Measurements from ENCODE around the gene PICK1. TPM values are rescaled to one million over a fixed set of nuclear protein-coding genes. Genes with fewer than 3 reads are reported as not detected.

Gene PICK1
- total and polyA plus RNA-seq, 11 donors: 18.8 to 41.5 (median 22.8) TPM

- Histone ChIP-seq H3K36me3 (no peaks in the 10 kb centered on the region), H3K27me3 (peaks cover 0 to 27% (median 5%) of the 10 kb centered on the region in 9 donors), H3K4me3 (no peak overlapping the region), H3K4me1 (peaks cover 0 to 13% (median 6%) of the 10 kb centered on the region in 12 donors), H3K27ac (no peak overlapping the region), H3K9me3 (no peaks in the 10 kb centered on the region)
- intact Hi-C loops (cut with DNase I): no loop called here
- no peak for TF ChIP-seq CTCF (IDR thresholded peaks at IDR 0.05)
- no peak for TF ChIP-seq POLR2A (IDR thresholded peaks at IDR 0.05)
- WGBS, 4 donors: 93 to 96% (median 95%) methylated on average over 12 of the region's 12 CpGs
- DNase-seq (no peak), ATAC-seq (no peak)
These were observed 30.7 kb downstream of the PICK1 start for GRCh38 chr22:38087855-38088254.

- Histone ChIP-seq H3K27ac (no peak overlapping the region), H3K36me3 (no peaks in the 10 kb centered on the region), H3K4me1 (peaks cover 0 to 13% (median 5%) of the 10 kb centered on the region in 12 donors), H3K4me3 (peak overlapping the region in 10 of 12 donors; percentile 18 to 45 (median 36)), H3K9me3 (no peaks in the 10 kb centered on the region), H3K27me3 (peaks cover 0 to 19% (median 5%) of the 10 kb centered on the region in 9 donors)
- intact Hi-C loops (cut with DNase I): loop anchor here in 1 of 10 donors (1.0 kb wide), 1 partner anchor 24 kb away; no protein-coding TSS in a partner anchor
- TF ChIP-seq POLR2A (IDR thresholded peaks at IDR 0.05): no peak
- TF ChIP-seq CTCF (IDR thresholded peaks at IDR 0.05): no peak
- no peak for DNase-seq
- peak in 3 of 4 donors; percentile 40 to 61 (median 45) for ATAC-seq
- whole genome bisulfite sequencing, 4 donors: 19 to 85% (median 31%) methylated on average over 6 to 82 of the region's 85 CpGs
These were observed 31.6 kb downstream of the PICK1 start for GRCh38 chr22:38088629-38089473.

DNA sequence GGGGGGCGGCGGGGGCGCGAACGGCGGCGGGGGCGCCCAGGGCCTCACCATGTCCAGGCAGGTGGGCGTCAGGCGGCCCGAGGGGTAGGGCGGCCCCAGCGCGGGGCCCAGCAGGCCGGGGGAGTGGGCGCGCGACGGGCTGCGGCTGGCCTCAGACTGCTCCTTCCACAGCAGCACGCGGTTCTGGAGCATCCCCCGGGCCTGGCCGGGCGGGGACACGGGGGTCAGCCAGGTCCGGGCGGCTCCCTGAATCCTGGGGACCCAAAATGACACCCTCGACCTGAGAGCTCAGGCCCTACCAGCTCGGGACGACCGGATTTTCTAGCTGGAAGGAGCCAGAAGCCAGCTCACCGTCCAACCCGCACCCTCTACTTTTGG is 32.3 kb downstream of the PICK1 start:
- ATAC-seq: peak in 1 of 4 donors; percentile 14
- H3K4me1 ChIP-seq: peaks cover 0 to 13% (median 5%) of the 10 kb centered on the region in 12 donors
- peak overlapping the region in 4 of 12 donors; percentile 42 to 45 (median 43) for H3K4me3 ChIP-seq
- no peak overlapping the region for H3K27ac ChIP-seq
- 27 to 46% (median 30%) methylated on average over 12 to 34 of the region's 34 CpGs for WGBS, 4 donors
- intact Hi-C loops (cut with DNase I): loop anchor here in 1 of 10 donors (1.0 kb wide), 1 partner anchor 24 kb away; no protein-coding TSS in a partner anchor
- no peaks in the 10 kb centered on the region for H3K36me3 ChIP-seq
- no peaks in the 10 kb centered on the region for H3K9me3 ChIP-seq
- TF ChIP-seq CTCF (IDR thresholded peaks at IDR 0.05) (no peak), POLR2A (IDR thresholded peaks at IDR 0.05) (no peak)
- H3K27me3 ChIP-seq: peaks cover 0 to 18% (median 5%) of the 10 kb centered on the region in 9 donors
- peak in 1 of 5 donors; percentile 17 for DNase-seq

- Histone ChIP-seq H3K4me3 (no peak overlapping the region), H3K4me1 (peaks cover 0 to 13% (median 2%) of the 10 kb centered on the region in 12 donors), H3K9me3 (no peaks in the 10 kb centered on the region), H3K27me3 (no peaks in the 10 kb centered on the region), H3K27ac (no peak overlapping the region), H3K36me3 (no peaks in the 10 kb centered on the region)
- 81 to 94% (median 85%) methylated on average over 12 to 15 of the region's 15 CpGs for WGBS, 4 donors
- intact Hi-C loops (cut with DNase I): no loop called here
- ATAC-seq (peak in 1 of 4 donors; percentile 11), DNase-seq (peak in 1 of 5 donors; percentile 19)
- TF ChIP-seq POLR2A (IDR thresholded peaks at IDR 0.05): no peak
- no peak for TF ChIP-seq CTCF (IDR thresholded peaks at IDR 0.05)
These were observed 39.9 kb downstream of the PICK1 start for GRCh38 chr22:38097058-38097457.
